Gastrocnemius medialis (tissue), 4 donors: ENCODE data around the gene B3GNT2.

Source experiments
- POLR2A ChIP-seq, 2 donors: fragments of 450-650 bp; IDR thresholded peaks; one replicate each; pipeline ENCODE4 v1.6.1; 2017; ENCODE audit warnings: antibody characterized with exemption in 2 of 2, mild to moderate bottlenecking in 2 of 2, moderate library complexity in 2 of 2
- TF ChIP-seq, protein P1 (sequence below), 5 experiments: fragments of 450-650 bp in 3 of 5; fragments of 200-600 bp in 2 of 5; sonication (generic) in 2 of 5; IDR thresholded peaks in 4 of 5; conservative IDR thresholded peaks in 1 of 5; 1 replicate in 4 of 5; 2 replicates in 1 of 5; pipeline ENCODE4 v1.5.1; 2016 to 2019; ENCODE audit warnings: antibody characterized with exemption in 5 of 5, mild to moderate bottlenecking in 3 of 5, moderate library complexity in 3 of 5

DNA sequence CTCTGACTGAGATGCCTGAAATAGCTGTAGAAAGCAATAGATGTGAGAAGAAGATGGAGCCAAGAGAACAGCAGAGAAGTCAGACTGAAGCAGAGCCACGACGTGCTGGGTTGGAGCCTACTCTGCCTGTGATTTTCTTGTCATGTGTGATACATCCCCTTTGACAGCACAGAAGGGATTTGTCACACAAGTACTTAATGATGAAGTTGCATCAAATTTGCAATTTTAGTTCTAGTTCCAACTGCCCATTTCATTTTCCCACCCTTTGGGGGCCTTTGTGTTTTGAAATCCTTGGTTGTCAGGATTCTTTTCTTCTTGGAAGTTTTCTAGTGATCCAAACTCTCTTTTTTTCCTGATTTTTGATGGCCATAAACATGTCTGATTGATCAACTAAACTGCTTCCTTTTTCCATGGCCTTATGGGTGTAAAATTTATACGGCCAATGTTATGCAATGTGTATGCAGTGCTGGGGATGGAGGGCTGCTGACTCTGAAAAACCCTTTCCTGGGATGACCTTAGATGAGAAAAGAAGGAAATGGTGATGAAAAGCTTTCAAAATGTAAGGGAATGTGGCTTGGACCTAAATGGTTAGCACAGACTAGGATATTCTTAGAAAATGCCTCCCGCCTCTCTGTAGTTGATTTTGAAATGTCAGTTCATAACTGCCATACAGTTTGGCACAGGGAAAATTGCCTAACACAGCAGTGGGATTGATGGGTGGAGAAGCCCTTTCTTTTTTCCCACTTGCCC lies 9.6 kb upstream of the B3GNT2 start:
- no peak for TF ChIP-seq POLR2A (IDR thresholded peaks at IDR 0.05)
- TF ChIP-seq, protein P1, sequence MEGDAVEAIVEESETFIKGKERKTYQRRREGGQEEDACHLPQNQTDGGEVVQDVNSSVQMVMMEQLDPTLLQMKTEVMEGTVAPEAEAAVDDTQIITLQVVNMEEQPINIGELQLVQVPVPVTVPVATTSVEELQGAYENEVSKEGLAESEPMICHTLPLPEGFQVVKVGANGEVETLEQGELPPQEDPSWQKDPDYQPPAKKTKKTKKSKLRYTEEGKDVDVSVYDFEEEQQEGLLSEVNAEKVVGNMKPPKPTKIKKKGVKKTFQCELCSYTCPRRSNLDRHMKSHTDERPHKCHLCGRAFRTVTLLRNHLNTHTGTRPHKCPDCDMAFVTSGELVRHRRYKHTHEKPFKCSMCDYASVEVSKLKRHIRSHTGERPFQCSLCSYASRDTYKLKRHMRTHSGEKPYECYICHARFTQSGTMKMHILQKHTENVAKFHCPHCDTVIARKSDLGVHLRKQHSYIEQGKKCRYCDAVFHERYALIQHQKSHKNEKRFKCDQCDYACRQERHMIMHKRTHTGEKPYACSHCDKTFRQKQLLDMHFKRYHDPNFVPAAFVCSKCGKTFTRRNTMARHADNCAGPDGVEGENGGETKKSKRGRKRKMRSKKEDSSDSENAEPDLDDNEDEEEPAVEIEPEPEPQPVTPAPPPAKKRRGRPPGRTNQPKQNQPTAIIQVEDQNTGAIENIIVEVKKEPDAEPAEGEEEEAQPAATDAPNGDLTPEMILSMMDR (IDR thresholded peaks at IDR 0.05 in 4 of 5, conservative IDR thresholded peaks at IDR 0.05 in 1 of 5): no peak
